Measurements from ENCODE around the gene NPAP1. TPM values are rescaled to one million over a fixed set of nuclear protein-coding genes. Genes with fewer than 3 reads are reported as not detected.
"Not testable (repeated sequence)": the region's sequence is repeated elsewhere in the genome, so short reads cannot be mapped to it uniquely, and the experiment has no call there.

Gene NPAP1
- total RNA-seq, 4 donors from 2014 or later, result not detected

- TF ChIP-seq CTCF (IDR thresholded peaks at IDR 0.05), result no peak
- ATAC-seq (ENCODE audit: low FRiP score), result no peak
Observed at GRCh38 chr15:24662991-24663390, 12.6 kb upstream of the NPAP1 start.

GRCh38 chr15:24676431-24676830, 856 bp downstream of the NPAP1 start:
- TF ChIP-seq CTCF (IDR thresholded peaks at IDR 0.05), result no peak
- ATAC-seq (ENCODE audit: low FRiP score) (no peak), DNase-seq (ENCODE audit: low spot score) (no peak)

More at GRCh38 chr15:24662991-24663390, 12.6 kb upstream of the NPAP1 start:
- DNase-seq (ENCODE audit: low spot score), result no peak

- no peak for TF ChIP-seq CTCF (IDR thresholded peaks at IDR 0.05)
- ATAC-seq (ENCODE audit: low FRiP score), result no peak
- DNase-seq (ENCODE audit: low spot score), result no peak
Observed at GRCh38 chr15:24678485-24678884, 2.9 kb downstream of the NPAP1 start.

GRCh38 chr15:24682002-24682401, 6.4 kb downstream of the NPAP1 start:
- no peak for ATAC-seq (ENCODE audit: low FRiP score)
- no peak for TF ChIP-seq CTCF (IDR thresholded peaks at IDR 0.05)
- no peak for DNase-seq (ENCODE audit: low spot score)

GRCh38 chr15:24682905-24683304, 7.3 kb downstream of the NPAP1 start:
- not testable (repeated sequence) for DNase-seq (ENCODE audit: low spot score); ATAC-seq (ENCODE audit: low FRiP score)

- TF ChIP-seq CTCF (IDR thresholded peaks at IDR 0.05), result no peak
- ATAC-seq (ENCODE audit: low FRiP score), result no peak
Observed at GRCh38 chr15:24683736-24684135, 8.2 kb downstream of the NPAP1 start.

GRCh38 chr15:24684313-24684712, 8.7 kb downstream of the NPAP1 start:
- ATAC-seq (ENCODE audit: low FRiP score) (no peak), DNase-seq (ENCODE audit: low spot score) (no peak)
- no peak for TF ChIP-seq CTCF (IDR thresholded peaks at IDR 0.05)

More at GRCh38 chr15:24683736-24684135, 8.2 kb downstream of the NPAP1 start:
- DNase-seq (ENCODE audit: low spot score), result no peak

- TF ChIP-seq CTCF (IDR thresholded peaks at IDR 0.05), result no peak
- DNase-seq (ENCODE audit: low spot score), result no peak
- ATAC-seq (ENCODE audit: low FRiP score), result no peak
Observed at GRCh38 chr15:24696201-24696600, 20.6 kb downstream of the NPAP1 start.

Measured in omental fat pad (tissue), 4 donors.